CD4-positive, alpha-beta T cell (primary cell): ENCODE results near the gene CASQ1. TPM values are rescaled to one million over a fixed set of nuclear protein-coding genes. Genes with fewer than 3 reads are reported as not detected.

Experiments
- ATAC-seq: fragments of 200-7000 bp; cut with Tn5 transposase; one replicate; pipeline ENCODE4 v1.10.0; 2022; ENCODE audit warnings: mild to moderate bottlenecking; ENCODE audit not compliant: poor library complexity
- CTCF ChIA-PET: fragments of 350-600 bp; sonication (Branson Sonifier 250); formaldehyde crosslinking; loops from one replicate; lab custom pipeline; 2021; ENCODE audit warnings: antibody characterized with exemption, inconsistent platforms; lab: Charles Lee
- POLR2A ChIA-PET: fragments of 350-600 bp; sonication (Branson Sonifier 250); formaldehyde crosslinking; loops from one replicate; lab custom pipeline; 2021; ENCODE audit warnings: antibody characterized with exemption, inconsistent platforms; lab: Charles Lee
- DNase-seq, 14 experiments: peaks; one replicate each; pipeline ENCODE4 v3.0.0-alpha.2; 2013 to 2020; ENCODE audit warnings: mixed read lengths in 2 of 14
- H3K27ac ChIP-seq, 2 donors: one replicate each; pipeline versions ENCODE4 v1.5.1 to v1.7.0; 2013; ENCODE audit warnings: low read length in 2 of 2, low read depth in 1 of 2, mild to moderate bottlenecking in 1 of 2
- H3K27me3 ChIP-seq, 2 experiments: 1 replicate in 1 of 2; 2 replicates in 1 of 2; pipeline versions ENCODE4 v1.6.1 to v1.7.0; 2013; ENCODE audit warnings: low read length in 2 of 2, control low read depth in 1 of 2, mild to moderate bottlenecking in 1 of 2, moderate library complexity in 1 of 2; ENCODE audit not compliant: insufficient read depth in 2 of 2, control insufficient read depth in 1 of 2
- H3K36me3 ChIP-seq: one replicate; pipeline ENCODE4 v1.6.1; 2013; ENCODE audit warnings: low read length, control low read depth; ENCODE audit not compliant: insufficient read depth
- H3K4me1 ChIP-seq: one replicate; pipeline ENCODE4 v1.6.1; 2013; ENCODE audit warnings: low read length, control low read depth; ENCODE audit not compliant: insufficient read depth
- H3K4me3 ChIP-seq: one replicate; pipeline ENCODE4 v1.5.1; 2013; ENCODE audit warnings: mild to moderate bottlenecking, low read length, moderate library complexity
- H3K9me3 ChIP-seq, 2 experiments: 1 replicate in 1 of 2; 2 replicates in 1 of 2; pipeline versions ENCODE4 v1.6.1 to v1.7.0; 2013; ENCODE audit warnings: low read length in 2 of 2, mild to moderate bottlenecking in 2 of 2, control low read depth in 1 of 2, moderate library complexity in 1 of 2; ENCODE audit not compliant: control insufficient read depth in 1 of 2, insufficient read depth in 1 of 2
- H3K27ac Mint-ChIP-seq: one replicate; pipeline ENCODE4 v1.8.0; 2020; ENCODE audit warnings: mixed read lengths
- H3K27me3 Mint-ChIP-seq: one replicate; pipeline ENCODE4 v1.8.0; 2021; ENCODE audit warnings: mixed read lengths
- H3K36me3 Mint-ChIP-seq: one replicate; pipeline ENCODE4 v1.8.0; 2021; ENCODE audit warnings: low read depth, mixed read lengths
- H3K4me1 Mint-ChIP-seq: one replicate; pipeline ENCODE4 v1.8.0; 2021; ENCODE audit warnings: low read depth, mixed read lengths
- H3K4me3 Mint-ChIP-seq: one replicate; pipeline ENCODE4 v1.8.0; 2020; ENCODE audit warnings: mild to moderate bottlenecking, mixed read lengths
- H3K9me3 Mint-ChIP-seq: one replicate; pipeline ENCODE4 v1.8.0; 2020; ENCODE audit warnings: mixed read lengths
- intact Hi-C, 2 experiments: fragments of 100-400 bp; cut with DNase I in 1 of 2; cut with micrococcal nuclease in 1 of 2; formaldehyde crosslinking; loops; one replicate each; pipeline versions ENCODE4 v1.15.1 to v1.9.0; 2023 to 2025; cut with DNase I, micrococcal nuclease
- total RNA-seq, 174 experiments: library from RNA in 2 of 174; stranded (reverse) in 2 of 174; gene quantifications; one replicate each; pipeline ENCODE4 v1.2.3 and lab custom pipeline; 2021 to 2026
- TF ChIP-seq, protein P1 (sequence below): fragments of 200-600 bp; IDR thresholded peaks from one replicate; pipeline ENCODE4 v1.8.0; 2022; ENCODE audit warnings: antibody characterized with exemption, mild to moderate bottlenecking

CASQ1 gene
- total RNA-seq, 2 experiments from 2014 or later = not detected

DNA sequence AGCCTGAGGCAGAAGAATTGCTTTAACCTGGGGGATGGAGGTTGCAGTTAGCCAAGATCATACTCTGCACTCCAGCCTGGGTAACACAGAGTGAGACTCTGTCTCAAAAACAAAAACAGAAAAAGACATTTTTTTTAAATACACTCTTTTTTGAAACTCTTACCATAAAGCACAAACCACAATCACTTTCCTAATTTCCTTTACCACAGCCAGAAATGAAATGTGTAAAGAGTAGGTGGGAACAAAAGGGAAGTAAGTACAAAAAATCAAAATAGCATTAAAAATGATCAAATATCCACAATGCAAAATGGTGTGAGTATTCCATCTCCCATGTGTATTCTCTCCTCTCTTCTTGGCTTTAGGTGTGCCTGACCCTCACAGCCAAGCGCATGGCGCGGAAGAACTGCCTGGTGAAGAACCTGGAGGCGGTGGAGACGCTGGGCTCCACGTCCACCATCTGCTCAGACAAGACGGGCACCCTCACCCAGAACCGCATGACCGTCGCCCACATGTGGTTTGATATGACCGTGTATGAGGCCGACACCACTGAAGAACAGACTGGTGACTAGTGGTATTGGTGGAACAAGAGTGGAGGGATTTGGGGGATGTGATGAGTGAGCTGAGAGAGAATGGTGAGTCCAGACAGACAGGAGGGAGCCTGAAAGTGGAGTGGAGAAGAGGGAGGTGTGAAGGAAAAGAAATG, 24.1 kb upstream of the CASQ1 start:
- no peaks in the 10 kb centered on the region for H3K9me3 ChIP-seq
- Mint-ChIP-seq H3K4me3 (no peak overlapping the region), H3K36me3 (no peaks in the 10 kb centered on the region), H3K9me3 (no peaks in the 10 kb centered on the region), H3K27ac (no peak overlapping the region), H3K27me3 (peaks cover 26% of the 10 kb centered on the region), H3K4me1 (peaks cover 10% of the 10 kb centered on the region)
- H3K4me3 ChIP-seq = no peak overlapping the region
- intact Hi-C loops = no loop called here
- peaks cover 4% of the 10 kb centered on the region for H3K4me1 ChIP-seq
- H3K27me3 ChIP-seq = peaks cover 0 to 3% of the 10 kb centered on the region in 2 experiments
- H3K36me3 ChIP-seq = no peaks in the 10 kb centered on the region
- H3K27ac ChIP-seq = no peak overlapping the region
- POLR2A ChIA-PET = no interaction called here
- CTCF ChIA-PET = no interaction called here
- TF ChIP-seq, protein P1, sequence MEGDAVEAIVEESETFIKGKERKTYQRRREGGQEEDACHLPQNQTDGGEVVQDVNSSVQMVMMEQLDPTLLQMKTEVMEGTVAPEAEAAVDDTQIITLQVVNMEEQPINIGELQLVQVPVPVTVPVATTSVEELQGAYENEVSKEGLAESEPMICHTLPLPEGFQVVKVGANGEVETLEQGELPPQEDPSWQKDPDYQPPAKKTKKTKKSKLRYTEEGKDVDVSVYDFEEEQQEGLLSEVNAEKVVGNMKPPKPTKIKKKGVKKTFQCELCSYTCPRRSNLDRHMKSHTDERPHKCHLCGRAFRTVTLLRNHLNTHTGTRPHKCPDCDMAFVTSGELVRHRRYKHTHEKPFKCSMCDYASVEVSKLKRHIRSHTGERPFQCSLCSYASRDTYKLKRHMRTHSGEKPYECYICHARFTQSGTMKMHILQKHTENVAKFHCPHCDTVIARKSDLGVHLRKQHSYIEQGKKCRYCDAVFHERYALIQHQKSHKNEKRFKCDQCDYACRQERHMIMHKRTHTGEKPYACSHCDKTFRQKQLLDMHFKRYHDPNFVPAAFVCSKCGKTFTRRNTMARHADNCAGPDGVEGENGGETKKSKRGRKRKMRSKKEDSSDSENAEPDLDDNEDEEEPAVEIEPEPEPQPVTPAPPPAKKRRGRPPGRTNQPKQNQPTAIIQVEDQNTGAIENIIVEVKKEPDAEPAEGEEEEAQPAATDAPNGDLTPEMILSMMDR = no peak
- ATAC-seq = no peak
- DNase-seq = no peak

DNA sequence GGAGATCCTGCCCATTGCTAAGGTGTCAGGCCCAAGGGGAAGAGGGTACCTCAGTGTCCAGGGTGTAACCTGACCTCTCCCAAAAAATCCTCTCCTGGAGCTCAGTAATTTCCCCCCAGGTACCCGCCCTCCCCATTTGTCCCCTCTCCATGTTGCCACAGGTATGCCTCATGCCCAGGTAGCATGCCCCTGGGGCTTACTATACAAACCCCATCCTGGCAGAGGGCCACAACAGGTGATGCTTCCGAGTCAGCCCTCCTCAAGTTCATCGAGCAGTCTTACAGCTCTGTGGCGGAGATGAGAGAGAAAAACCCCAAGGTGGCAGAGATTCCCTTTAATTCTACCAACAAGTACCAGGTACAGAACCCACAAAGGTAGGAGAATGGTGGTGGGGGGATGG, 23.3 kb upstream of the CASQ1 start:
- Mint-ChIP-seq H3K4me3 (no peak overlapping the region), H3K27ac (no peak overlapping the region), H3K36me3 (no peaks in the 10 kb centered on the region), H3K4me1 (peaks cover 10% of the 10 kb centered on the region), H3K9me3 (no peaks in the 10 kb centered on the region), H3K27me3 (peaks cover 26% of the 10 kb centered on the region)
- ChIA-PET POLR2A (no interaction called here), CTCF (no interaction called here)
- Histone ChIP-seq H3K27me3 (peaks cover 0 to 3% of the 10 kb centered on the region in 2 experiments), H3K36me3 (no peaks in the 10 kb centered on the region), H3K4me1 (peaks cover 4% of the 10 kb centered on the region), H3K9me3 (no peaks in the 10 kb centered on the region), H3K27ac (no peak overlapping the region), H3K4me3 (no peak overlapping the region)
- TF ChIP-seq, protein P1 = no peak
- intact Hi-C loops = no loop called here
- ATAC-seq = no peak
- DNase-seq = no peak

DNA sequence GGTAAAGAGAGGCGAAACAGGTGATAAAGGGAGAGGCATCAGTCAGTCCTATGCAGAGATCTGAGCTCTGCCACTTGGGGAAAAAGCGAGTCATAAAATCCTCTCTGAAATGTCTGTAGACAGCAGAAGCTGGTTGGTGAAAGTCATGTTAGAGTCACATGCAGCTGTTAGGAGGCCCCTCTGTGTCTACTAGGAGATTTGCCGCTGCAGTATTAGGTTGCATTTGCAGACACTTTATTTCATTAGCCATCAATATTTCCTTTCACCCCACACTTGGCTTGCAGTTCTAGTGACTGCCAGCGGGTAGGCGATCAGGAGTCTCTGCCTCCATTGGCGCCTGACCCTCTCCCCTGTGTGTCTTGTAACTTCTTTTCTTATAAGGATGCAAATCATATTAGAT, 22.8 kb upstream of the CASQ1 start:
- Histone ChIP-seq H3K4me3 (no peak overlapping the region), H3K27me3 (peaks cover 0 to 3% of the 10 kb centered on the region in 2 experiments), H3K4me1 (peaks cover 4% of the 10 kb centered on the region), H3K36me3 (no peaks in the 10 kb centered on the region), H3K27ac (no peak overlapping the region), H3K9me3 (no peaks in the 10 kb centered on the region)
- POLR2A ChIA-PET = no interaction called here
- ATAC-seq = no peak
- Mint-ChIP-seq H3K36me3 (no peaks in the 10 kb centered on the region), H3K9me3 (no peaks in the 10 kb centered on the region), H3K27me3 (peaks cover 28% of the 10 kb centered on the region), H3K27ac (no peak overlapping the region), H3K4me3 (no peak overlapping the region), H3K4me1 (peaks cover 10% of the 10 kb centered on the region)
- intact Hi-C loops = no loop called here
- CTCF ChIA-PET = no interaction called here
- DNase-seq = no peak
- TF ChIP-seq, protein P1 = no peak
